A549 treated with Mapracorat at 1 μM for 4 hours (cell line): Measurements from ENCODE around the gene ZNF787. TPM values are rescaled to one million over a fixed set of nuclear protein-coding genes. Genes with fewer than 3 reads are reported as not detected.

Experiments used
- total RNA-seq: library from RNA; stranded (reverse); fragments of 200-300 nt; extraction: Qiagen RNA extraction; gene quantifications from 5 replicates; pipeline ENCODE4 v1.2.3, GENCODE V29; 2022

The ZNF787 gene
- 27.0 to 50.7 TPM (median 48.1 TPM) in 5 replicates for total RNA-seq

GRCh38 chr19:56121180-56122167 is at the start of gene ZNF787:
Gene ZNF787 (minus strand): TSS chr19:56121295. CDS start chr19:56103217, 18,078 bp downstream.

GRCh38 chr19:56140583-56141416 is 19.7 kb upstream of the ZNF787 start, which contains the start of gene ZNF444:
Gene ZNF444 (plus strand): TSS chr19:56141287. CDS start chr19:56146912, 5,625 bp downstream.

Other genes with a start within 250 kb of the ZNF787 start
- gene NLRP13, start 189.0 kb downstream of the ZNF787 start, total RNA-seq: not detected in 5 replicates
- gene NLRP8, start 173.5 kb downstream of the ZNF787 start, total RNA-seq: not detected in 5 replicates
- not detected in 5 replicates for gene NLRP5, start 134.5 kb downstream of the ZNF787 start, total RNA-seq
- gene ZNF444, start 20.0 kb upstream of the ZNF787 start, total RNA-seq: 15.3 to 29.4 TPM (median 27.5 TPM) in 5 replicates
- not detected in 5 replicates for gene GALP, start 54.7 kb upstream of the ZNF787 start, total RNA-seq
- gene ZSCAN5B, start 76.5 kb upstream of the ZNF787 start, total RNA-seq: not detected in 5 replicates
- not detected in 5 replicates for gene ZSCAN5C, start 81.0 kb upstream of the ZNF787 start, total RNA-seq
- not detected in 5 replicates for gene EDDM13, start 151.5 kb upstream of the ZNF787 start, total RNA-seq
- gene ZSCAN5A, start 193.5 kb upstream of the ZNF787 start, total RNA-seq: 6.6 to 11.1 TPM (median 7.6 TPM) in 5 replicates